ENCODE results near the gene ZNF497. TPM values are rescaled to one million over a fixed set of nuclear protein-coding genes. Genes with fewer than 3 reads are reported as not detected.

The ZNF497 gene
- total and polyA plus RNA-seq, 4 donors = 0.97 to 3.8 (median 2.4) TPM

DNA sequence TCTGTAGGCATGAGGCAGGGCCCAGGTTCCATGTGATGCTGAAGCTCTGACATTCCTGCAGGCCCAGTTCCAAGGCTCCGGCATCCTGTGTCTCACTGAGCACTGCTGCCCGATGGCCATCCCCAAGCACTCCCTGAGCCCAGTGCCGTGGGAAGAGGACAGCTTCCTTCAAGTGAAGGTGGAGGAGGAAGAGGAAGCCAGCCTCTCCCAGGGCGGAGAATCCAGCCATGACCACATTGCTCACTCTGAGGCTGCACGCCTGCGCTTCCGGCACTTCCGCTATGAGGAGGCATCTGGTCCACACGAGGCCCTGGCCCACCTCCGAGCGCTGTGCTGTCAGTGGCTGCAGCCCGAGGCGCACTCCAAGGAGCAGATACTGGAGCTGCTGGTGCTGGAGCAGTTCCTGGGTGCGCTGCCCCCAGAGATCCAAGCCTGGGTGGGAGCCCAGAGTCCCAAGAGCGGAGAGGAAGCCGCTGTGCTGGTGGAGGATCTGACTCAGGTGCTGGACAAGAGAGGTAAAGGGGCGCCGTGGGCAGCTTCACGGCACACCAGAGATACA is 27.8 kb downstream of the ZNF497 start:
- peaks cover 0 to 32% (median 19%) of the 10 kb centered on the region in 4 donors for H3K36me3 ChIP-seq (ENCODE audit: control insufficient read depth in 4 of 4, insufficient read depth in 4 of 4, low read length in 4 of 4)
- no peaks in the 10 kb centered on the region for H3K27me3 ChIP-seq (ENCODE audit: control insufficient read depth in 3 of 3, insufficient read depth in 3 of 3, low read length in 2 of 3)
- DNase-seq (no peak), ATAC-seq (ENCODE audit: insufficient read depth, low FRiP score) (no peak)
- WGBS, 2 donors = 94 to 95% methylated on average over 19 of the region's 19 CpGs
- TF ChIP-seq, protein P1, sequence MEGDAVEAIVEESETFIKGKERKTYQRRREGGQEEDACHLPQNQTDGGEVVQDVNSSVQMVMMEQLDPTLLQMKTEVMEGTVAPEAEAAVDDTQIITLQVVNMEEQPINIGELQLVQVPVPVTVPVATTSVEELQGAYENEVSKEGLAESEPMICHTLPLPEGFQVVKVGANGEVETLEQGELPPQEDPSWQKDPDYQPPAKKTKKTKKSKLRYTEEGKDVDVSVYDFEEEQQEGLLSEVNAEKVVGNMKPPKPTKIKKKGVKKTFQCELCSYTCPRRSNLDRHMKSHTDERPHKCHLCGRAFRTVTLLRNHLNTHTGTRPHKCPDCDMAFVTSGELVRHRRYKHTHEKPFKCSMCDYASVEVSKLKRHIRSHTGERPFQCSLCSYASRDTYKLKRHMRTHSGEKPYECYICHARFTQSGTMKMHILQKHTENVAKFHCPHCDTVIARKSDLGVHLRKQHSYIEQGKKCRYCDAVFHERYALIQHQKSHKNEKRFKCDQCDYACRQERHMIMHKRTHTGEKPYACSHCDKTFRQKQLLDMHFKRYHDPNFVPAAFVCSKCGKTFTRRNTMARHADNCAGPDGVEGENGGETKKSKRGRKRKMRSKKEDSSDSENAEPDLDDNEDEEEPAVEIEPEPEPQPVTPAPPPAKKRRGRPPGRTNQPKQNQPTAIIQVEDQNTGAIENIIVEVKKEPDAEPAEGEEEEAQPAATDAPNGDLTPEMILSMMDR (IDR thresholded peaks at IDR 0.05; ENCODE audit: control extremely low read depth, extremely low read depth) = no peak
- H3K4me1 ChIP-seq (ENCODE audit: control insufficient read depth in 5 of 5, insufficient read depth in 5 of 5, low read length in 5 of 5) = no peaks in the 10 kb centered on the region
- no peak overlapping the region for H3K9ac ChIP-seq (ENCODE audit: insufficient read depth in 1 of 2, low read length in 2 of 2)
- H3K4me3 ChIP-seq = no peak overlapping the region
- no peak overlapping the region for H3K27ac ChIP-seq (ENCODE audit: low read depth in 1 of 2, low read length in 1 of 2)
- peaks cover 0 to 10% (median 0%) of the 10 kb centered on the region in 4 donors for H3K9me3 ChIP-seq (ENCODE audit: control insufficient read depth in 4 of 4, insufficient read depth in 3 of 4, low read length in 3 of 4)

DNA sequence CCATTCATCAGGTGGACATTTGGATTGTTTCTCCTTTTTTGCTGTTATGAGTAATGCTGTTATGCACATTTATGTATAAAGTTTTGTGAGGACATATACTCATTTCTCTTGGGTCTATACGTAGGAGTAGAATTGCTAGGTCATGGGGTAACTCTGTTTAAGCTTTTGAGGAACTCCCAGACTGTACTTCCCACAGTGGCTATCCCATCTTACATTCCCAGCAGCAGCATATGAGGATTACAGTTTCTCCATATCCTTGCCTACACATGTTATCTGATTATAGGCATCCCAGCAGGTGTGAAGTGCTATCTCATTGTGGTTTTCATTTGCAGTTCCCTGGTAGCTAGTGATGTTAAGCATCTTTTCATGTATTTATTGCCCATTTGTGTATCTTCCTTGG is 29.9 kb downstream of the ZNF497 start:
- WGBS, 2 donors = 67 to 82% methylated on average over 1 of the region's 1 CpG
- no peak overlapping the region for H3K27ac ChIP-seq (ENCODE audit: low read depth in 1 of 2, low read length in 1 of 2)
- H3K4me1 ChIP-seq (ENCODE audit: control insufficient read depth in 5 of 5, insufficient read depth in 5 of 5, low read length in 5 of 5) = peaks cover 0 to 7% (median 3%) of the 10 kb centered on the region in 5 donors
- TF ChIP-seq, protein P1 (IDR thresholded peaks at IDR 0.05; ENCODE audit: control extremely low read depth, extremely low read depth) = no peak
- peaks cover 0 to 14% (median 5%) of the 10 kb centered on the region in 4 donors for H3K36me3 ChIP-seq (ENCODE audit: control insufficient read depth in 4 of 4, insufficient read depth in 4 of 4, low read length in 4 of 4)
- no peaks in the 10 kb centered on the region for H3K27me3 ChIP-seq (ENCODE audit: control insufficient read depth in 3 of 3, insufficient read depth in 3 of 3, low read length in 2 of 3)
- no peaks in the 10 kb centered on the region for H3K9me3 ChIP-seq (ENCODE audit: control insufficient read depth in 4 of 4, insufficient read depth in 3 of 4, low read length in 3 of 4)
- ATAC-seq (ENCODE audit: insufficient read depth, low FRiP score) = no peak
- no peak for DNase-seq
- no peak overlapping the region for H3K9ac ChIP-seq (ENCODE audit: insufficient read depth in 1 of 2, low read length in 2 of 2)
- no peak overlapping the region for H3K4me3 ChIP-seq

DNA sequence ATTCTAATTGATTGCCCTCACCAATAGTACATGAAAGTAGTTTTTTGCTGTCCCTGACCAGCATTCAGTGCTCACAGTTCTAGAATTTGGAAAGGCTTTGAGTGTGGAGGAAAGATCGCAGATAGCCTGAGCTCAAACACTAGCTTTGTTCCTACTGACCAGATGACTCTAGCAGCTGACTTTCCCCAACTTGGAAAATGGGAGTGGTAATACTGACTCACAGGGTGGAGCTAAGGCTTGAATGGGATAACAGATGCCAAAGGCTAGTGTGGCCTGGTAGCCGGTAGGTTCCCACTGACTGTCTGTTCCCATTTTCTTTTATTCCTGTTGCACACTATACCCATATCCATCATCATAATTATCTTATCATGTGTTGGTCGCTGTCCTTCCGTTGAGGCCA is 32.1 kb downstream of the ZNF497 start:
- ATAC-seq (ENCODE audit: insufficient read depth, low FRiP score) (no peak), DNase-seq (no peak)
- H3K36me3 ChIP-seq (ENCODE audit: control insufficient read depth in 4 of 4, insufficient read depth in 4 of 4, low read length in 4 of 4) = peaks cover 0 to 3% (median 1%) of the 10 kb centered on the region in 4 donors
- no peak overlapping the region for H3K9ac ChIP-seq (ENCODE audit: insufficient read depth in 1 of 2, low read length in 2 of 2)
- no peak overlapping the region for H3K4me3 ChIP-seq
- TF ChIP-seq, protein P1 (IDR thresholded peaks at IDR 0.05; ENCODE audit: control extremely low read depth, extremely low read depth) = no peak
- H3K27ac ChIP-seq (ENCODE audit: low read depth in 1 of 2, low read length in 1 of 2) = no peak overlapping the region
- no peaks in the 10 kb centered on the region for H3K27me3 ChIP-seq (ENCODE audit: control insufficient read depth in 3 of 3, insufficient read depth in 3 of 3, low read length in 2 of 3)
- peaks cover 7 to 13% (median 9%) of the 10 kb centered on the region in 5 donors for H3K4me1 ChIP-seq (ENCODE audit: control insufficient read depth in 5 of 5, insufficient read depth in 5 of 5, low read length in 5 of 5)
- 92 to 95% methylated on average over 4 of the region's 4 CpGs for WGBS, 2 donors
- no peaks in the 10 kb centered on the region for H3K9me3 ChIP-seq (ENCODE audit: control insufficient read depth in 4 of 4, insufficient read depth in 3 of 4, low read length in 3 of 4)

DNA sequence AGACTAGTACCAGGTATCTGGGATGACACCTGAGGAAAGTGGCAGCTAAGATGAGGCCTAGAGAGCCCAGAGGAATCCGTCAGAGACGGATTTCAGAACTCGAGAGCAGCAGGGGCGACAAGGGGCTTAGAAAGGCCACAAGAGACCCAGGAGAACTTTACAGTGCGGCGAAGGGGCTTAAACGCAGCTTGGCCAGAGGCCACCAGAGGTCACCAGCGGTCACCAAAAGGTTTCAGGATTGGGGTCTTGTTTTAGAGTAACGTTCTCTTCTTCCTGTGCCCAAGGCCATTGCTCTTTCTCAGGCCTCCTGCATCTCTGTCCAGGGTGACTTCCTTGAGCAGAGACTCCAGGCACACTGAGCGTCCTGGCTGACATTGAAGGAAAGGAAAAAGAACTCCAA is 33.6 kb downstream of the ZNF497 start:
- WGBS, 2 donors = 66 to 67% methylated on average over 10 of the region's 10 CpGs
- ATAC-seq (ENCODE audit: insufficient read depth, low FRiP score) = no peak

More for the DNA sequence above, 33.6 kb downstream of the ZNF497 start:
- no peak overlapping the region for H3K9ac ChIP-seq (ENCODE audit: insufficient read depth in 1 of 2, low read length in 2 of 2)
- no peak overlapping the region for H3K4me3 ChIP-seq
- TF ChIP-seq, protein P1 (IDR thresholded peaks at IDR 0.05; ENCODE audit: control extremely low read depth, extremely low read depth) = no peak
- no peaks in the 10 kb centered on the region for H3K9me3 ChIP-seq (ENCODE audit: control insufficient read depth in 4 of 4, insufficient read depth in 3 of 4, low read length in 3 of 4)
- H3K27me3 ChIP-seq (ENCODE audit: control insufficient read depth in 3 of 3, insufficient read depth in 3 of 3, low read length in 2 of 3) = no peaks in the 10 kb centered on the region
- H3K27ac ChIP-seq (ENCODE audit: low read depth in 1 of 2, low read length in 1 of 2) = no peak overlapping the region
- H3K4me1 ChIP-seq (ENCODE audit: control insufficient read depth in 5 of 5, insufficient read depth in 5 of 5, low read length in 5 of 5) = peaks cover 7 to 15% (median 9%) of the 10 kb centered on the region in 5 donors
- H3K36me3 ChIP-seq (ENCODE audit: control insufficient read depth in 4 of 4, insufficient read depth in 4 of 4, low read length in 4 of 4) = peaks cover 0 to 3% (median 0%) of the 10 kb centered on the region in 4 donors
- no peak for DNase-seq
